ENCODE measurements around the gene CAPN11. TPM values are rescaled to one million over a fixed set of nuclear protein-coding genes. Genes with fewer than 3 reads are reported as not detected.

CAPN11 gene
- total RNA-seq, 4 donors from 2014 or later = 0.68 to 3.2 (median 1.1) TPM; not detected in 1

DNA sequence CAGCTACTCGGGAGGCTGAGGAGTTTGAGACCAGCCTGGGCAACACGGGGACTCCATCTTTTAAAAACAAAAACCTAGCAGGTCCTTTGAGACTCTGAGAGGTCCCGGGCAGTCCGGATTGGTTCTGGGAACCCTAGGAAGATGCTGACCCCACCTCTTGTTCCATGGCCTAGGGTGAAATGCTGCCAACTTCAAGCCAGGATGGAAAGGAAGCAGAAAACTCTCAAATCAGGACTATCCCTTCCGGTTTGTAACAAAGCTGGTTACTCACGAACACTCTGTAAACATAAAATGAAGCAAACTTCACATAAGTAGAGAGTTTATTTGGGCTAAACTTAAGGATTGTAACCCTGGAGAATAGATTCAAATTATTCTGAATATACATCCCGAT lies 28.0 kb downstream of the CAPN11 start:
- no peak for TF ChIP-seq CTCF (IDR thresholded peaks at IDR 0.05; ENCODE audit: low read depth)

DNA sequence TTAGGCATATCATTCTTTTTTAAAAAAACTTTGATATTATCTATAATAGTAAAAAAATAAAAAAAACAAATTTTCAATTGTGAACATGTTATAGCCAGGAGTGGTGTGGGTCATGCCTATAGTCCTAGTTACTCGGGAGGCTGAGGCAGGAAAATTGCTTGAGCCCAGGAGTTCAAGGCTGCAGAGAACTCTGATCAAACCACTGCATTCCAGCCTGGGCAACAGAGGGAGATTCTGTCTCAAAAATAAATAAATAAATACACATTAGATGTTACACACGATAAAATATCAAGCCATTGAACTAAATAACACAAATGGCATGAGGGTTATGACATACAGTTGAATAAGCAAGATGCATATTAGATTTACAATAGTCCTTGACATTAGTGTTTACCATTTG lies 30.2 kb downstream of the CAPN11 start:
- TF ChIP-seq CTCF (IDR thresholded peaks at IDR 0.05; ENCODE audit: low read depth) = no peak

- no peak for TF ChIP-seq CTCF (IDR thresholded peaks at IDR 0.05; ENCODE audit: low read depth)
These were observed 30.6 kb downstream of the CAPN11 start for GRCh38 chr6:44189257-44189656.

GRCh38 chr6:44190715-44191114 lies 32.1 kb downstream of the CAPN11 start:
- no peak for TF ChIP-seq CTCF (IDR thresholded peaks at IDR 0.05; ENCODE audit: low read depth)

DNA sequence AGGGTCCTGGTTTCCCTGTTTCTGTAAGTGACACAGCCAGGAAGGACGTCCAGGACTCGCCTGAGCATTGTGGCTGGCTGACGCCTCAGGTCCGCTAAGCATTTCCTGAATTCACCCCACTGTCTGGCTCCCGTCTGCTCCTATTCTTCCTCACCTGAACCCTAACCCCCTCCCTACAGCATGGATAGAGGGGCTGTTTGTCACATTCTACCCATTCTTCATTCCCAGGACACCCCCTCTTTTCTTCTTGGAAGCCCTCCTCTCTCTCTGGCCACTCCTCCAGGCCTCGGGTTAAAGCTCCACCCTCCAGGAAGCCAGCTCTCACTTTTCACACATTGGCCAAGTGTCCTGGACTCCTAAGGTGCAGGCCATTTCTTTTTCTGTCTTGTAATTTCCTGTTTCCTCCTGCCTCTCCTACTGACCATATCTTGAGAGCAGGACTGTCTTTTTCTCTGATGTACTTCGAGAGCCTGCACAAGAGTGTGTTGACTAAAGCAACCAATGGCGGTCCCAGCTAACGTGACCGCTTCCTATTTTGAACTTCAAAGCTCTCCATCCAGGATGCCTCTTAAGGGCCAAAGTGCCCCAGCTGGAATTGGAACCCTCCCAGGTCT lies 33.9 kb downstream of the CAPN11 start:
- TF ChIP-seq CTCF (IDR thresholded peaks at IDR 0.05; ENCODE audit: low read depth) = no peak

GRCh38 chr6:44193307-44193910 lies 34.8 kb downstream of the CAPN11 start:
- no peak for TF ChIP-seq CTCF (IDR thresholded peaks at IDR 0.05; ENCODE audit: low read depth)

DNA sequence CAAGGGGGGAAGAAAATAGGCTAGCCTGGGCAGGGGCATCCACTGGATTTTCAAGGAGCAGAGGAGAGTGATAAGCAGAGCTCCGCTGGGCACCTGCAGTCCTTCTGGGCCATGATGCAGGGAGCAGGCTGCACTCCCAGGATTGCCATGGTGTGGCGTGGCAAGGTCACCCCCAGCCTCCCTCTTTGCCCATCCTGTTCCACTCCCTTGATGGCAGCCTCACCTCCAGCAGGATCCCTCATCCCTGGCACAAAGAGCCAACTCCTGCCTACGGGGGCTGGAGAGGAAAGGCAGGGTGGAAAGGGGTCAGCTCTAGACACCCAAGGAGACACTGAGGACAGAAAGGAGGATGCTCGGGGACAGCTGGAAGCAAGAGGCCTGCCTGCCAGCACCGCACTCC lies 35.7 kb downstream of the CAPN11 start:
- no peak for TF ChIP-seq CTCF (IDR thresholded peaks at IDR 0.05; ENCODE audit: low read depth)

Data from subcutaneous adipose tissue (tissue), 4 donors.